HEK293 (cell line): ENCODE measurements around the gene NUB1.

Experiments
- CTCF ChIA-PET: fragments of 350-600 bp; formaldehyde crosslinking; extraction: SDS; loops from one replicate; lab custom pipeline; 2021; ENCODE audit warnings: antibody characterized with exemption; lab: Yijun Ruan, JAX
- POLR2A ChIA-PET: fragments of 300-600 bp; formaldehyde crosslinking; extraction: SDS; loops from one replicate; lab custom pipeline; 2020; ENCODE audit warnings: antibody characterized with exemption, inconsistent platforms; lab: Yijun Ruan, JAX
- H3K27ac ChIP-seq: fragments of 200-500 bp; sonication (Bioruptor generic); 2 replicates; pipeline ENCODE4 v1.5.1; 2014; ENCODE audit warnings: low read depth, low read length, control low read depth, inconsistent platforms; ENCODE audit errors: extremely low read depth
- H3K36me3 ChIP-seq, 2 experiments: fragments of 200-500 bp in 1 of 2; sonication (Bioruptor generic) in 1 of 2; 1 replicate in 1 of 2; 2 replicates in 1 of 2; pipeline ENCODE4 v1.5.1; 2014 to 2017; ENCODE audit warnings: inconsistent platforms in 2 of 2, low read length in 2 of 2; ENCODE audit not compliant: control insufficient read depth in 2 of 2, insufficient read depth in 1 of 2
- H3K4me1 ChIP-seq: fragments of 200-500 bp; sonication (Bioruptor generic); 2 replicates; pipeline ENCODE4 v1.5.1; 2014; ENCODE audit warnings: mild to moderate bottlenecking, low read length, inconsistent platforms; ENCODE audit not compliant: control insufficient read depth, insufficient read depth
- H3K4me3 ChIP-seq: 2 replicates; pipeline ENCODE4 v1.5.1; 2011; ENCODE audit warnings: low read depth, mild to moderate bottlenecking, control low read depth, low read length, moderate library complexity
- H3K9me3 ChIP-seq: fragments of 200-500 bp; sonication (Bioruptor generic); 2 replicates; pipeline ENCODE4 v1.5.1; 2014; ENCODE audit warnings: low read depth, low read length, inconsistent platforms; ENCODE audit not compliant: control insufficient read depth, insufficient read depth
- BCL11A ChIP-seq: fragments of 450-650 bp; formaldehyde crosslinking; IDR thresholded peaks from 2 replicates; pipeline ENCODE4 v1.5.1; 2016; ENCODE audit warnings: low read depth, missing biosample characterization, missing genetic modification characterization
- CTCF ChIP-seq: fragments of 450-650 bp; formaldehyde crosslinking; IDR thresholded peaks from 2 replicates; pipeline ENCODE4 v1.5.1; 2016; ENCODE audit warnings: missing biosample characterization, missing genetic modification characterization
- GLI2 ChIP-seq: fragments of 450-650 bp; formaldehyde crosslinking; IDR thresholded peaks from 2 replicates; pipeline ENCODE4; 2017; ENCODE audit warnings: missing biosample characterization, missing genetic modification characterization, low read depth, borderline replicate concordance
- HOXD13 ChIP-seq: sonication (generic); formaldehyde crosslinking; IDR thresholded peaks from 2 replicates; pipeline ENCODE4 v1.8.0; 2022; ENCODE audit warnings: missing genetic modification reagents, borderline replicate concordance
- KLF8 ChIP-seq: fragments of 450-650 bp; formaldehyde crosslinking; IDR thresholded peaks from 2 replicates; pipeline ENCODE4 v1.5.1; 2016; ENCODE audit warnings: missing biosample characterization, missing genetic modification characterization
- MYNN ChIP-seq: fragments of 450-650 bp; formaldehyde crosslinking; IDR thresholded peaks from 2 replicates; pipeline ENCODE4 v1.5.1; 2016; ENCODE audit warnings: missing biosample characterization, missing genetic modification characterization, borderline replicate concordance
- SALL2 ChIP-seq: fragments of 450-650 bp; formaldehyde crosslinking; IDR thresholded peaks from 2 replicates; pipeline ENCODE4 v1.5.0; 2017; ENCODE audit warnings: missing biosample characterization, mild to moderate bottlenecking, missing genetic modification characterization, borderline replicate concordance
- SCRT1 ChIP-seq: fragments of 450-650 bp; formaldehyde crosslinking; IDR thresholded peaks from 2 replicates; pipeline ENCODE4 v1.5.1; 2016; ENCODE audit warnings: missing biosample characterization, missing genetic modification characterization, borderline replicate concordance
- SP7 ChIP-seq: fragments of 450-650 bp; formaldehyde crosslinking; IDR thresholded peaks from 2 replicates; pipeline ENCODE4 v1.5.1; 2016; ENCODE audit warnings: missing biosample characterization, missing genetic modification characterization
- TRIM28 ChIP-seq: IDR thresholded peaks from 2 replicates; pipeline ENCODE4 v1.6.1; 2011; ENCODE audit warnings: low read length, control low read depth, borderline replicate concordance
- ZNF146 ChIP-seq: fragments of 450-650 bp; formaldehyde crosslinking; IDR thresholded peaks from 2 replicates; pipeline ENCODE4 v1.5.1; 2016; ENCODE audit warnings: missing biosample characterization, missing genetic modification characterization
- ZNF211 ChIP-seq: fragments of 450-650 bp; formaldehyde crosslinking; IDR thresholded peaks from 2 replicates; pipeline ENCODE4 v1.5.1; 2016; ENCODE audit warnings: low read depth, missing biosample characterization, missing genetic modification characterization
- ZNF274 ChIP-seq, 2 experiments: fragments of 200-500 bp in 1 of 2; fragments of 450-650 bp in 1 of 2; sonication (Bioruptor generic) in 1 of 2; formaldehyde crosslinking in 1 of 2; IDR thresholded peaks; 2 replicates each; pipeline versions ENCODE4 v1.5.1 to v1.6.1; 2014 to 2016; ENCODE audit warnings: borderline replicate concordance in 1 of 2, inconsistent platforms in 1 of 2, low read length in 1 of 2, missing biosample characterization in 1 of 2, missing genetic modification characterization in 1 of 2
- ZNF311 ChIP-seq: fragments of 450-650 bp; formaldehyde crosslinking; IDR thresholded peaks from 2 replicates; pipeline ENCODE4 v1.5.1; 2017; ENCODE audit warnings: missing biosample characterization, missing genetic modification characterization, borderline replicate concordance
- ZNF366 ChIP-seq: fragments of 450-650 bp; formaldehyde crosslinking; conservative IDR thresholded peaks from 2 replicates; pipeline ENCODE4 v1.5.1; 2016; ENCODE audit warnings: missing biosample characterization, missing genetic modification characterization
- ZNF394 ChIP-seq: fragments of 450-650 bp; formaldehyde crosslinking; IDR thresholded peaks from 2 replicates; pipeline ENCODE4 v1.5.1; 2016; ENCODE audit warnings: missing biosample characterization, missing genetic modification characterization, mild to moderate bottlenecking, moderate library complexity, borderline replicate concordance
- ZNF423 ChIP-seq: fragments of 450-650 bp; formaldehyde crosslinking; IDR thresholded peaks from 2 replicates; pipeline ENCODE4 v1.5.1; 2016; ENCODE audit warnings: missing biosample characterization, missing genetic modification characterization
- ZNF529 ChIP-seq: fragments of 450-650 bp; formaldehyde crosslinking; IDR thresholded peaks from 2 replicates; pipeline ENCODE4 v1.5.1; 2017; ENCODE audit warnings: missing genetic modification characterization, missing biosample characterization; ENCODE audit not compliant: insufficient replicate concordance
- ZNF548 ChIP-seq: fragments of 450-650 bp; formaldehyde crosslinking; IDR thresholded peaks from 2 replicates; pipeline ENCODE4 v1.5.1; 2016; ENCODE audit warnings: missing biosample characterization, missing genetic modification characterization
- ZNF664 ChIP-seq: fragments of 450-650 bp; formaldehyde crosslinking; IDR thresholded peaks from 2 replicates; pipeline ENCODE4 v1.5.1; 2016; ENCODE audit warnings: missing biosample characterization, missing genetic modification characterization
- ZNF707 ChIP-seq: fragments of 450-650 bp; formaldehyde crosslinking; IDR thresholded peaks from 2 replicates; pipeline ENCODE4 v1.5.1; 2016; ENCODE audit warnings: missing biosample characterization, missing genetic modification characterization
- ZNF747 ChIP-seq: fragments of 450-650 bp; formaldehyde crosslinking; IDR thresholded peaks from 2 replicates; pipeline ENCODE4 v1.5.1; 2016; ENCODE audit warnings: missing biosample characterization, missing genetic modification characterization
- ZSCAN23 ChIP-seq: fragments of 450-650 bp; formaldehyde crosslinking; IDR thresholded peaks from 2 replicates; pipeline ENCODE4 v1.5.1; 2016; ENCODE audit warnings: missing biosample characterization, missing genetic modification characterization
- ZSCAN30 ChIP-seq: fragments of 450-650 bp; IDR thresholded peaks from 2 replicates; pipeline ENCODE4 v1.5.1; 2018; ENCODE audit warnings: missing biosample characterization, mild to moderate bottlenecking, missing genetic modification characterization, moderate library complexity
- ZSCAN4 ChIP-seq: fragments of 450-650 bp; formaldehyde crosslinking; IDR thresholded peaks from 2 replicates; pipeline ENCODE4 v1.5.1; 2017; ENCODE audit warnings: missing biosample characterization, missing genetic modification characterization
- TF ChIP-seq, protein P1 (sequence below): fragments of 450-650 bp; formaldehyde crosslinking; IDR thresholded peaks from 2 replicates; pipeline ENCODE4 v1.5.1; 2016; ENCODE audit warnings: missing biosample characterization, missing genetic modification characterization

The NUB1 gene

DNA sequence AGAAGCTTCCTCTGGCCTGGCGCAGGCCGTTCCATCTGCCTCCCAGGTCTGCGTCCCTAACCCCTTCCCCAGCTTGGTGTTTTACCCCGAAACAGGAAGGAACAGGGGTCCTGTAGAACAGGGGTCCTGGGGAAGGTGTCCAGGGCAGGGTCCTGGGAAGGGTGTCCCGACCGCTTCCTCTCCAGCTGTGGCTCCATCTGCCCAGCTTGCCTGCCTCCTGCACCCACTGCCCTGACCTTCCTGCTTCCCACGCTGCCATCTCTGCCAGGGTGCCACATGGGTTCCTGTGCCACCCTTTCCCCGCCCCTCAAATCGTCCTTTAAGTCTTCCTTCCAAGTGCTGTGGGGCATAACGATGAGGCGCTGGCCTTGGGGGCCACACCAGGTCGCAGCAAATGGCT, 35.8 kb downstream of the NUB1 start:
- Histone ChIP-seq H3K36me3 (peaks cover 0 to 68% of the 10 kb centered on the region in 2 experiments; a peak in 1 of 3 replicates), H3K4me1 (no peaks in the 10 kb centered on the region), H3K9me3 (no peaks in the 10 kb centered on the region), H3K27ac (no peak overlapping the region), H3K4me3 (no peak overlapping the region)
- ChIA-PET POLR2A (no interaction called here), CTCF (interaction anchor here (1.3 kb wide), 1 partner anchor 9 kb away, joined by 6 read pairs; no protein-coding TSS in a partner anchor)
- no peak for TF ChIP-seq ZSCAN23 (tag by site-specific recombination)
- TF ChIP-seq ZNF423 (tag by site-specific recombination), result no peak
- no peak for TF ChIP-seq ZNF548 (tag by site-specific recombination)
- TF ChIP-seq ZNF211 (tag by site-specific recombination), result no peak
- TF ChIP-seq ZNF146 (tag by site-specific recombination), result no peak
- TF ChIP-seq ZNF394 (tag by site-specific recombination), result no peak

DNA sequence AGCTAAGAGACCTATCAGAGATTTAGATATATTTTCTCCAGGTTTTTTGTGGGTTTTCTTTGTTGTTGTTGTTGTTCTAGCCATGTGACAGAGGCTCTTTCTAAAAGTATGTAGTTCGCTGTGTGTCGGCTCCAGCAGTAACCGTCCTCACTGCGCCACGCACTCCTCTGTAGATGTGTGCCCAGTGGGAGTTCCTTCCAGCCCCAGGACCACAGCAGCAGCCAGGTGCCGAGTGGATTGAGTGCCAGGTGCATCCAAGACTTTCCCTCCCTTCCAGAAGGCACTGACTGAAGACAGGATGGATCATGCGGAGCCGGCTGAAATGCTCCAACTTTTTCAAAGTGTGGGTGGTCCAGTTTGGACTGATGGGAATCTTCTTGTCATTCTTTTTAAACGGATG, 36.4 kb downstream of the NUB1 start:
- peaks cover 0 to 62% of the 10 kb centered on the region in 2 experiments; a peak in 1 of 3 replicates for H3K36me3 ChIP-seq
- ChIA-PET POLR2A (no interaction called here), CTCF (interaction anchor here (1.3 kb wide), 1 partner anchor 10 kb away, joined by 6 read pairs; no protein-coding TSS in a partner anchor)
- no peaks in the 10 kb centered on the region for H3K4me1 ChIP-seq
- H3K4me3 ChIP-seq, result no peak overlapping the region
- H3K27ac ChIP-seq, result no peak overlapping the region
- TF ChIP-seq BCL11A (tag by site-specific recombination) (no peak), SALL2 (tag by site-specific recombination) (no peak), SCRT1 (tag by site-specific recombination) (no peak), ZNF707 (tag by site-specific recombination) (no peak), KLF8 (tag by site-specific recombination) (no peak), TRIM28 (no peak), ZSCAN30 (no peak), GLI2 (tag by site-specific recombination) (no peak), ZNF664 (tag by site-specific recombination) (no peak), SP7 (tag by site-specific recombination) (no peak)
- no peaks in the 10 kb centered on the region for H3K9me3 ChIP-seq

GRCh38 chr7:151378496-151379192, 37.0 kb downstream of the NUB1 start:
- Histone ChIP-seq H3K9me3 (no peaks in the 10 kb centered on the region), H3K4me1 (no peaks in the 10 kb centered on the region), H3K27ac (no peak overlapping the region), H3K36me3 (peaks cover 0 to 58% of the 10 kb centered on the region in 2 experiments; a peak in 1 of 3 replicates), H3K4me3 (no peak overlapping the region)
- ChIA-PET CTCF (interaction anchor here (1.1 to 1.3 kb wide), 3 partner anchors 10 to 13 kb away, joined by 3 to 6 read pairs (median 6); no protein-coding TSS in a partner anchor), POLR2A (no interaction called here)
- TF ChIP-seq ZSCAN4 (tag by site-specific recombination) (no peak), ZNF366 (no peak), CTCF (tag by site-specific recombination) (no peak), ZNF529 (no peak), HOXD13 (CRISPR knock-in tag) (no peak), MYNN (tag by site-specific recombination) (no peak), ZNF311 (tag by site-specific recombination) (no peak), ZNF274 (IDR thresholded peaks at IDR 0.05; ENCODE audit: low read length) (no peak), ZNF274 (tag by site-specific recombination; IDR thresholded peaks at IDR 0.05; ENCODE audit: borderline replicate concordance) (no peak), ZNF747 (tag by site-specific recombination) (no peak)
- TF ChIP-seq, protein P1, sequence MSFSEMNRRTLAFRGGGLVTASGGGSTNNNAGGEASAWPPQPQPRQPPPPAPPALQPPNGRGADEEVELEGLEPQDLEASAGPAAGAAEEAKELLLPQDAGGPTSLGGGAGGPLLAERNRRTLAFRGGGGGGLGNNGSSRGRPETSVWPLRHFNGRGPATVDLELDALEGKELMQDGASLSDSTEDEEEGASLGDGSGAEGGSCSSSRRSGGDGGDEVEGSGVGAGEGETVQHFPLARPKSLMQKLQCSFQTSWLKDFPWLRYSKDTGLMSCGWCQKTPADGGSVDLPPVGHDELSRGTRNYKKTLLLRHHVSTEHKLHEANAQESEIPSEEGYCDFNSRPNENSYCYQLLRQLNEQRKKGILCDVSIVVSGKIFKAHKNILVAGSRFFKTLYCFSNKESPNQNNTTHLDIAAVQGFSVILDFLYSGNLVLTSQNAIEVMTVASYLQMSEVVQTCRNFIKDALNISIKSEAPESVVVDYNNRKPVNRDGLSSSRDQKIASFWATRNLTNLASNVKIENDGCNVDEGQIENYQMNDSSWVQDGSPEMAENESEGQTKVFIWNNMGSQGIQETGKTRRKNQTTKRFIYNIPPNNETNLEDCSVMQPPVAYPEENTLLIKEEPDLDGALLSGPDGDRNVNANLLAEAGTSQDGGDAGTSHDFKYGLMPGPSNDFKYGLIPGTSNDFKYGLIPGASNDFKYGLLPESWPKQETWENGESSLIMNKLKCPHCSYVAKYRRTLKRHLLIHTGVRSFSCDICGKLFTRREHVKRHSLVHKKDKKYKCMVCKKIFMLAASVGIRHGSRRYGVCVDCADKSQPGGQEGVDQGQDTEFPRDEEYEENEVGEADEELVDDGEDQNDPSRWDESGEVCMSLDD, result no peak
